EL (cell line): ENCODE measurements around the gene HEXA.

Experiments used
- DNase-seq: peaks from one replicate; pipeline ENCODE4 v3.0.0-alpha.2; 2016

Gene HEXA

GRCh38 chr15:72318408-72318942 lies 57.3 kb downstream of the HEXA start:
- DNase-seq: no peak

- DNase-seq: no peak
Observed at GRCh38 chr15:72315706-72316370, 60.0 kb downstream of the HEXA start.

GRCh38 chr15:72313881-72314280 lies 61.9 kb downstream of the HEXA start:
- no peak for DNase-seq

GRCh38 chr15:72313448-72313840 lies 62.4 kb downstream of the HEXA start:
- DNase-seq: no peak

- peak; percentile 73 for DNase-seq
Observed at GRCh38 chr15:72312605-72313447, 63.0 kb downstream of the HEXA start.

- no peak for DNase-seq
Observed at GRCh38 chr15:72307026-72307425, 68.8 kb downstream of the HEXA start.

- DNase-seq: peak; percentile 32
Observed at GRCh38 chr15:72306211-72306785, 69.5 kb downstream of the HEXA start.

GRCh38 chr15:72304596-72304995 lies 71.2 kb downstream of the HEXA start:
- DNase-seq: no peak

- DNase-seq: no peak
Observed at GRCh38 chr15:72302955-72303354, 72.9 kb downstream of the HEXA start.
